Neural cell (in vitro differentiated cells): ENCODE results near the gene GALNT2.

Experiments
- CTCF ChIP-seq: fragments of 450-650 bp; IDR thresholded peaks from 2 replicates; pipeline ENCODE4 v1.5.1; 2014; ENCODE audit warnings: antibody characterized with exemption, mild to moderate bottlenecking, moderate library complexity; ENCODE audit not compliant: poor library complexity, severe bottlenecking
- EZH2 ChIP-seq: fragments of 200-600, 300-800 bp; shearing (Covaris generic), sonication (generic); IDR thresholded peaks from 2 replicates; pipeline ENCODE4 v1.6.1; 2014; ENCODE audit warnings: antibody characterized with exemption, low read length, borderline replicate concordance, mild to moderate bottlenecking; ENCODE audit not compliant: insufficient read depth, poor library complexity, severe bottlenecking
- POLR2AphosphoS5 ChIP-seq: IDR thresholded peaks from 2 replicates; pipeline ENCODE4 v1.6.1; 2012

GRCh38 chr1:230066031-230066430 is 1.0 kb upstream of the GALNT2 start:
- no peak for TF ChIP-seq POLR2AphosphoS5
- no peak for TF ChIP-seq CTCF
- no peak for TF ChIP-seq EZH2
